GM19239 (cell line): ENCODE data around the gene MID1.

Experiments
- DNase-seq: peaks from one replicate; pipeline ENCODE4 v3.0.0; 2011; ENCODE audit warnings: low spot score; ENCODE audit not compliant: insufficient read length
- FAIRE-seq: peaks from 2 replicates; lab custom pipeline; 2011; peaks lifted over from hg19 to GRCh38; lab: Jason Lieb, UNC

The MID1 gene

DNA sequence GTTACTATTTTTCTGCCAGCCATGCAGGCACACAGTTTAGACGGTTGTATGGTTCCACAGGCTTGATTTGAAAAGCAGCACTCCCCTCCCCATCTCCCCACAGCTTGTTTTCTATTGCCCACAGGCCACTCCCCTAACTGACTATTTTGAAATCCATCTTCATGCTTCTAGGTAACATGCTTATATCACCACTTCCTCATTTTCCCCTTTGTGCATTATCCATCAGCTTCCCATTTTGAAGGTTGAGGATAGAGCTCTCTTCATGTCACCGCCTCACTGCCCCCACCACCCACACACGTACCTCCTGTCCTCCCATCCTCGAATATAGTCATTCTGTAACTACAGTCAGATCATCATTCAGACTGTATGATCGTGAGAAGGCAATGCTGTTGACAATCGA, 224.7 kb downstream of the MID1 start:
- no peak for DNase-seq
- no peak for FAIRE-seq
